IMR-90 (cell line): ENCODE data around the gene AP1M2.

Experiments
- BHLHE40 ChIP-seq: fragments of 150-350 bp; IDR thresholded peaks from 2 replicates; pipeline ENCODE4 v1.6.1; 2016; ENCODE audit warnings: mild to moderate bottlenecking, low read depth, low read length
- CEBPB ChIP-seq: IDR thresholded peaks from 2 replicates; pipeline ENCODE4 v1.6.1; 2012; ENCODE audit warnings: low read depth, low read length, improper control_type of control experiment
- CTCF ChIP-seq: conservative IDR thresholded peaks from 2 replicates; pipeline ENCODE4 v1.5.1; 2012; ENCODE audit warnings: mild to moderate bottlenecking, low read depth, low read length, improper control_type of control experiment
- MXI1 ChIP-seq: IDR thresholded peaks from 2 replicates; pipeline ENCODE4 v1.6.1; 2012; ENCODE audit warnings: low read depth, mild to moderate bottlenecking, low read length, moderate library complexity, borderline replicate concordance
- NFE2L2 ChIP-seq: fragments of 150-350 bp; IDR thresholded peaks from 2 replicates; pipeline ENCODE4 v1.6.1; 2016; ENCODE audit warnings: low read depth, mild to moderate bottlenecking, low read length
- POLR2A ChIP-seq: IDR thresholded peaks from 2 replicates; pipeline ENCODE4 v1.6.1; 2012; ENCODE audit warnings: mild to moderate bottlenecking, low read depth, low read length
- RAD21 ChIP-seq: IDR thresholded peaks from 2 replicates; pipeline ENCODE4 v1.6.1; 2012; ENCODE audit warnings: low read length, improper control_type of control experiment
- RCOR1 ChIP-seq: IDR thresholded peaks from 2 replicates; pipeline ENCODE4 v1.6.1; 2012; ENCODE audit warnings: mild to moderate bottlenecking, low read length, improper control_type of control experiment; ENCODE audit not compliant: insufficient replicate concordance
- RFX5 ChIP-seq: IDR thresholded peaks from 2 replicates; pipeline ENCODE4 v1.8.0; 2012; ENCODE audit warnings: low read depth, mild to moderate bottlenecking, low read length, moderate library complexity
- SMC3 ChIP-seq: fragments of 150-350 bp; IDR thresholded peaks from 2 replicates; pipeline ENCODE4 v1.6.1; 2016; ENCODE audit warnings: low read depth, mild to moderate bottlenecking, antibody characterized with exemption, low read length, moderate library complexity
- USF2 ChIP-seq: fragments of 150-350 bp; IDR thresholded peaks from 2 replicates; pipeline ENCODE4 v1.6.1; 2017; ENCODE audit warnings: mild to moderate bottlenecking, antibody characterized with exemption, low read length, low read depth
- TF ChIP-seq, protein P1 (sequence below): fragments of 150-350 bp; IDR thresholded peaks from 2 replicates; pipeline ENCODE4 v1.6.1; 2016; ENCODE audit warnings: low read depth, mild to moderate bottlenecking, low read length, moderate library complexity, borderline replicate concordance

DNA sequence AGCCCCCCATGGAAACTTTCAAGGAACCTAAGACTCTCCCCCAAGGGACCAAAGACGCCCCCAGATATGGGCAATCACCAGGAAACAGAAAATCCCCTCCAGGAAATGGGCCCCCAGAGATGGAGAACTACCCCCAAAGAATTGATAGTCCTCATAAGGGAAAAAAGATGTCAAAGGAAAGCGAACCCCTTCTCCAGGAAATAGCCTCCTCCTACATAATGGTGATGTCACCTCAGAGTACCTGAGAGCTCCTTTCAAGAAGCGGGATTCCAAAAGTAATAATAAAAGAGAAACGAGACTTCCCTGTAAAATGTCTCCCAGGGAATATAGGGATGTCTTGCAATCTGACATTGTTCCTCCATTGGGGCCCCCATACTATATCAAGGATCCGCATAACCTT is 19.5 kb downstream of the AP1M2 start:
- TF ChIP-seq CTCF (no peak), USF2 (no peak), RAD21 (no peak), RFX5 (no peak), SMC3 (no peak), RCOR1 (no peak), NFE2L2 (no peak), POLR2A (no peak), MXI1 (no peak), CEBPB (no peak), BHLHE40 (no peak)
- TF ChIP-seq, protein P1, sequence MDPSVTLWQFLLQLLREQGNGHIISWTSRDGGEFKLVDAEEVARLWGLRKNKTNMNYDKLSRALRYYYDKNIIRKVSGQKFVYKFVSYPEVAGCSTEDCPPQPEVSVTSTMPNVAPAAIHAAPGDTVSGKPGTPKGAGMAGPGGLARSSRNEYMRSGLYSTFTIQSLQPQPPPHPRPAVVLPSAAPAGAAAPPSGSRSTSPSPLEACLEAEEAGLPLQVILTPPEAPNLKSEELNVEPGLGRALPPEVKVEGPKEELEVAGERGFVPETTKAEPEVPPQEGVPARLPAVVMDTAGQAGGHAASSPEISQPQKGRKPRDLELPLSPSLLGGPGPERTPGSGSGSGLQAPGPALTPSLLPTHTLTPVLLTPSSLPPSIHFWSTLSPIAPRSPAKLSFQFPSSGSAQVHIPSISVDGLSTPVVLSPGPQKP = no peak
